Left lung (tissue), 10 donors: Measurements from ENCODE around the gene TMEM243. TPM values are rescaled to one million over a fixed set of nuclear protein-coding genes. Genes with fewer than 3 reads are reported as not detected.

Experiments used
- ATAC-seq: fragments of 200-7000 bp; cut with Tn5 transposase; one replicate; pipeline ENCODE4 v1.9.1; 2020; ENCODE audit warnings: moderate library complexity
- DNase-seq, 4 donors: peaks; one replicate each; pipeline ENCODE4 v3.0.0-alpha.2; 2013 to 2020
- H3K27ac ChIP-seq, 2 donors: fragments of 200-600 bp; sonication (generic) in 1 of 2; one replicate each; pipeline versions ENCODE4 v1.5.0 to v1.8.0; 2020 to 2021
- H3K27me3 ChIP-seq, 2 donors: fragments of 200-600 bp; sonication (generic) in 1 of 2; one replicate each; pipeline versions ENCODE4 v1.5.0 to v1.8.0; 2020 to 2021
- H3K36me3 ChIP-seq, 2 donors: fragments of 200-600 bp; sonication (generic) in 1 of 2; one replicate each; pipeline versions ENCODE4 v1.5.0 to v1.8.0; 2020 to 2021
- H3K4me1 ChIP-seq, 2 donors: fragments of 200-600 bp; one replicate each; pipeline ENCODE4 v1.8.0; 2021
- H3K4me3 ChIP-seq, 2 donors: fragments of 200-600 bp; sonication (generic) in 1 of 2; one replicate each; pipeline versions ENCODE4 v1.5.0 to v1.8.0; 2020 to 2021; ENCODE audit warnings: mild to moderate bottlenecking in 1 of 2
- H3K9me3 ChIP-seq, 2 donors: fragments of 200-600 bp; sonication (generic) in 1 of 2; one replicate each; pipeline versions ENCODE4 v1.5.0 to v1.8.0; 2020 to 2021
- CTCF ChIP-seq, 2 donors: fragments of 200-600 bp; sonication (generic) in 1 of 2; IDR thresholded peaks; one replicate each; pipeline versions ENCODE4 v1.5.0 to v1.8.0; 2021; ENCODE audit warnings: antibody characterized with exemption in 2 of 2
- intact Hi-C, 2 donors: fragments of 100-400 bp; cut with DNase I; formaldehyde crosslinking; loops; one replicate each; pipeline versions ENCODE4 v1.11.2 to v1.14.2; 2022
- polyA plus RNA-seq, 6 donors: library from polyadenylated mRNA; unstranded; fragments of 120-200 nt; gene quantifications; one replicate each; pipeline ENCODE4 v1.2.1, GENCODE V29; 2013; ENCODE audit not compliant: insufficient read length in 6 of 6
- total RNA-seq, 2 donors: library from RNA; stranded (reverse); fragmentation: NEBNext Ultra II Directional; extraction: Animal tissue kit (Norgen Biotek cat#: 25700); gene quantifications; one replicate each; pipeline ENCODE4 v1.2.1, GENCODE V29; 2021
- donor health status: DM: no; HTN: yes; CAD: no.
- donor health status: DM: no; HTN: no; CAD: no.

Gene TMEM243
- total and polyA plus RNA-seq, 8 donors, result 46.5 to 99.1 (median 76.1) TPM

GRCh38 chr7:87226495-87226894 lies 7.0 kb upstream of the TMEM243 start:
- no peak overlapping the region for H3K27ac ChIP-seq
- H3K9me3 ChIP-seq, result no peaks in the 10 kb centered on the region
- DNase-seq (no peak), ATAC-seq (no peak)
- intact Hi-C loops, result no loop called here
- H3K4me3 ChIP-seq, result no peak overlapping the region
- H3K4me1 ChIP-seq, result no peaks in the 10 kb centered on the region
- H3K27me3 ChIP-seq, result peaks cover 0 to 12% of the 10 kb centered on the region in 2 donors
- no peak for TF ChIP-seq CTCF (IDR thresholded peaks at IDR 0.05)
- H3K36me3 ChIP-seq, result no peaks in the 10 kb centered on the region

- no peak for DNase-seq
- ATAC-seq, result peak; percentile 54
These were observed 6.2 kb upstream of the TMEM243 start for GRCh38 chr7:87225696-87226095.

GRCh38 chr7:87223666-87224065 lies 4.1 kb upstream of the TMEM243 start:
- no peak for TF ChIP-seq CTCF (IDR thresholded peaks at IDR 0.05)
- intact Hi-C loops, result no loop called here
- Histone ChIP-seq H3K4me1 (peaks cover 7% of the 10 kb centered on the region in 2 donors), H3K27me3 (peaks cover 0 to 29% of the 10 kb centered on the region in 2 donors), H3K4me3 (no peak overlapping the region), H3K27ac (no peak overlapping the region), H3K36me3 (no peaks in the 10 kb centered on the region), H3K9me3 (no peaks in the 10 kb centered on the region)
- ATAC-seq, result no peak
- no peak for DNase-seq

More at GRCh38 chr7:87225696-87226095, 6.2 kb upstream of the TMEM243 start:
- intact Hi-C loops, result no loop called here
- Histone ChIP-seq H3K36me3 (no peaks in the 10 kb centered on the region), H3K27ac (no peak overlapping the region), H3K27me3 (peaks cover 0 to 20% of the 10 kb centered on the region in 2 donors), H3K4me3 (no peak overlapping the region), H3K4me1 (peaks cover 2 to 5% of the 10 kb centered on the region in 2 donors), H3K9me3 (no peaks in the 10 kb centered on the region)
- no peak for TF ChIP-seq CTCF (IDR thresholded peaks at IDR 0.05)

GRCh38 chr7:87220734-87221215 lies 1.2 kb upstream of the TMEM243 start:
- Histone ChIP-seq H3K9me3 (no peaks in the 10 kb centered on the region), H3K4me1 (peaks cover 27 to 36% of the 10 kb centered on the region in 2 donors), H3K27me3 (peaks cover 0 to 29% of the 10 kb centered on the region in 2 donors), H3K27ac (peak overlapping the region in 1 of 2 donors; percentile 92), H3K36me3 (no peaks in the 10 kb centered on the region), H3K4me3 (peak overlapping the region; percentile 87 to 94)
- DNase-seq, result peak in 1 of 4 donors; percentile 26
- intact Hi-C loops, result no loop called here
- ATAC-seq, result no peak
- TF ChIP-seq CTCF (IDR thresholded peaks at IDR 0.05), result no peak

GRCh38 chr7:87220026-87220733 lies 648 bp upstream of the TMEM243 start:
- H3K4me3 ChIP-seq, result peak overlapping the region; percentile 87 to 94
- peaks cover 27 to 39% of the 10 kb centered on the region in 2 donors for H3K4me1 ChIP-seq
- no peaks in the 10 kb centered on the region for H3K36me3 ChIP-seq
- peak; percentile 78 for ATAC-seq
- H3K27ac ChIP-seq, result peak overlapping the region; percentile 92 to 94
- peaks cover 0 to 29% of the 10 kb centered on the region in 2 donors for H3K27me3 ChIP-seq
- no peaks in the 10 kb centered on the region for H3K9me3 ChIP-seq
- intact Hi-C loops, result no loop called here
- peak; percentile 66 to 95 (median 89) for DNase-seq
- TF ChIP-seq CTCF (IDR thresholded peaks at IDR 0.05), result peak in 1 of 2 donors; percentile 4
